ENCODE measurements around the gene GFRA4.

GRCh38 chr20:3616250-3616649, 46.9 kb downstream of the GFRA4 start:
- TF ChIP-seq POLR2AphosphoS5 (IDR thresholded peaks at IDR 0.05; ENCODE audit: low read depth, low read length) (no peak), POLR2A (IDR thresholded peaks at IDR 0.05; ENCODE audit: borderline replicate concordance, extremely low read depth, insufficient read depth, insufficient read length) (no peak), ZFX (IDR thresholded peaks at IDR 0.05) (no peak)
- TF ChIP-seq, protein P1, sequence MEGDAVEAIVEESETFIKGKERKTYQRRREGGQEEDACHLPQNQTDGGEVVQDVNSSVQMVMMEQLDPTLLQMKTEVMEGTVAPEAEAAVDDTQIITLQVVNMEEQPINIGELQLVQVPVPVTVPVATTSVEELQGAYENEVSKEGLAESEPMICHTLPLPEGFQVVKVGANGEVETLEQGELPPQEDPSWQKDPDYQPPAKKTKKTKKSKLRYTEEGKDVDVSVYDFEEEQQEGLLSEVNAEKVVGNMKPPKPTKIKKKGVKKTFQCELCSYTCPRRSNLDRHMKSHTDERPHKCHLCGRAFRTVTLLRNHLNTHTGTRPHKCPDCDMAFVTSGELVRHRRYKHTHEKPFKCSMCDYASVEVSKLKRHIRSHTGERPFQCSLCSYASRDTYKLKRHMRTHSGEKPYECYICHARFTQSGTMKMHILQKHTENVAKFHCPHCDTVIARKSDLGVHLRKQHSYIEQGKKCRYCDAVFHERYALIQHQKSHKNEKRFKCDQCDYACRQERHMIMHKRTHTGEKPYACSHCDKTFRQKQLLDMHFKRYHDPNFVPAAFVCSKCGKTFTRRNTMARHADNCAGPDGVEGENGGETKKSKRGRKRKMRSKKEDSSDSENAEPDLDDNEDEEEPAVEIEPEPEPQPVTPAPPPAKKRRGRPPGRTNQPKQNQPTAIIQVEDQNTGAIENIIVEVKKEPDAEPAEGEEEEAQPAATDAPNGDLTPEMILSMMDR (IDR thresholded peaks at IDR 0.05 in 2 of 3, conservative IDR thresholded peaks at IDR 0.05 in 1 of 3; ENCODE audit: borderline replicate concordance in 1 of 3, insufficient read depth in 1 of 3, low read depth in 2 of 3, low read length in 2 of 3) = no peak
